Hepatocyte (in vitro differentiated cells): ENCODE data around the gene DMC1.
"Not testable (repeated sequence)": the region's sequence is repeated elsewhere in the genome, so short reads cannot be mapped to it uniquely, and the experiment has no call there.

Experiments
- CTCF ChIP-seq: fragments of 200-600 bp; sonication (generic); IDR thresholded peaks from 2 replicates; pipeline ENCODE4 v1.5.1; 2016; ENCODE audit warnings: antibody characterized with exemption, mild to moderate bottlenecking; ENCODE audit not compliant: poor library complexity
- EZH2 ChIP-seq: fragments of 200-600 bp; sonication (generic); IDR thresholded peaks from 2 replicates; pipeline ENCODE4 v1.6.1; 2016; ENCODE audit warnings: antibody characterized with exemption, mild to moderate bottlenecking, borderline replicate concordance
- EZH2phosphoT487 ChIP-seq: fragments of 200-600 bp; sonication (generic); IDR thresholded peaks from one replicate; pipeline ENCODE4 v1.6.1; 2018; ENCODE audit warnings: antibody characterized with exemption, mild to moderate bottlenecking, low read depth, moderate library complexity; ENCODE audit not compliant: unreplicated experiment, severe bottlenecking

GRCh38 chr22:38615064-38615405 lies 45.1 kb upstream of the DMC1 start:
- not testable (repeated sequence) for TF ChIP-seq CTCF, EZH2phosphoT487, EZH2
